HL-60 (cell line): ENCODE measurements around the gene SMG5.

Experiments used
- DNase-seq, 2 experiments: peaks; one replicate each; pipeline ENCODE4 v3.0.0-alpha.2; 2010 to 2020; ENCODE audit warnings: low read depth in 1 of 2, low spot score in 1 of 2
- H3K27ac ChIP-seq: fragments of 250-450 bp; sonication (Bioruptor Pico); replicated peaks from 2 replicates; pipeline ENCODE4 v1.5.1; 2020; ENCODE audit warnings: mild to moderate bottlenecking, moderate library complexity
- H3K27me3 ChIP-seq: fragments of 250-450 bp; sonication (Bioruptor Pico); 2 replicates; pipeline ENCODE4 v1.5.1; 2021; ENCODE audit warnings: mild to moderate bottlenecking, moderate library complexity; ENCODE audit not compliant: insufficient read depth, poor library complexity, severe bottlenecking
- H3K4me3 ChIP-seq: replicated peaks from 2 replicates; pipeline ENCODE4 v1.5.1; 2011; ENCODE audit warnings: mild to moderate bottlenecking, control low read depth, low read length; ENCODE audit not compliant: insufficient read depth
- GABPA ChIP-seq: IDR thresholded peaks from 2 replicates; pipeline ENCODE4 v1.6.1; 2012; ENCODE audit warnings: low read depth
- POLR2AphosphoS5 ChIP-seq: IDR thresholded peaks from 2 replicates; pipeline ENCODE4 v1.6.1; 2012; ENCODE audit warnings: low read depth
- REST ChIP-seq: IDR thresholded peaks from 2 replicates; pipeline ENCODE4 v1.6.1; 2012; ENCODE audit warnings: low read depth; ENCODE audit not compliant: insufficient replicate concordance
- SPI1 ChIP-seq: IDR thresholded peaks from 2 replicates; pipeline ENCODE4 v1.6.1; 2012; ENCODE audit warnings: low read depth, mild to moderate bottlenecking, borderline replicate concordance
- TF ChIP-seq, protein P1 (sequence below): IDR thresholded peaks from one replicate; pipeline ENCODE4 v1.5.1; 2011; ENCODE audit warnings: low read length, control low read depth, inconsistent platforms; ENCODE audit not compliant: insufficient read depth

The SMG5 gene

DNA sequence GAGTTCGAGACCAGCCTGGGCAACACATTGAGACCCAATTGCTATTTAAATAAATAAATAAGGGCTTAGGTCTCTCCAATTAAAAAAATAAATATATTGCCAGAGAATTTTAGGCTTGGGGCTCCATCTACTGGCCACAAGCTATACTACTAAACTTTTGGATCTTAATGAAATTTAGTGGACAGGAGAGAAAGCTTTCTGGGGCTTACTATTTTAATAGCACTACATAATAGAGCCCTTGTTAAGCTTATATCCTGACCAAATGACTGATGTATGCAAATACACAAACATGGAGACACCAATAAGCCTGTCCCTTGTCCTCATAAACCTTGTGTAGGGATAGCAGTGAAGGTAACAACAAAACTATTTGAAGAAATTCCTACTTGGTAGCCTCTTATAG is 37.0 kb upstream of the SMG5 start:
- Histone ChIP-seq H3K27me3 (no peaks in the 10 kb centered on the region), H3K4me3 (no peak overlapping the region), H3K27ac (no peak overlapping the region)
- TF ChIP-seq, protein P1, sequence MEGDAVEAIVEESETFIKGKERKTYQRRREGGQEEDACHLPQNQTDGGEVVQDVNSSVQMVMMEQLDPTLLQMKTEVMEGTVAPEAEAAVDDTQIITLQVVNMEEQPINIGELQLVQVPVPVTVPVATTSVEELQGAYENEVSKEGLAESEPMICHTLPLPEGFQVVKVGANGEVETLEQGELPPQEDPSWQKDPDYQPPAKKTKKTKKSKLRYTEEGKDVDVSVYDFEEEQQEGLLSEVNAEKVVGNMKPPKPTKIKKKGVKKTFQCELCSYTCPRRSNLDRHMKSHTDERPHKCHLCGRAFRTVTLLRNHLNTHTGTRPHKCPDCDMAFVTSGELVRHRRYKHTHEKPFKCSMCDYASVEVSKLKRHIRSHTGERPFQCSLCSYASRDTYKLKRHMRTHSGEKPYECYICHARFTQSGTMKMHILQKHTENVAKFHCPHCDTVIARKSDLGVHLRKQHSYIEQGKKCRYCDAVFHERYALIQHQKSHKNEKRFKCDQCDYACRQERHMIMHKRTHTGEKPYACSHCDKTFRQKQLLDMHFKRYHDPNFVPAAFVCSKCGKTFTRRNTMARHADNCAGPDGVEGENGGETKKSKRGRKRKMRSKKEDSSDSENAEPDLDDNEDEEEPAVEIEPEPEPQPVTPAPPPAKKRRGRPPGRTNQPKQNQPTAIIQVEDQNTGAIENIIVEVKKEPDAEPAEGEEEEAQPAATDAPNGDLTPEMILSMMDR: peak; percentile 9
- no peak for TF ChIP-seq SPI1
- peak in 1 of 2 experiments; percentile 7 for DNase-seq

GRCh38 chr1:156316909-156317308 is 34.3 kb upstream of the SMG5 start:
- Histone ChIP-seq H3K4me3 (no peak overlapping the region), H3K27me3 (no peaks in the 10 kb centered on the region), H3K27ac (no peak overlapping the region)
- DNase-seq: no peak
- TF ChIP-seq REST: no peak

DNA sequence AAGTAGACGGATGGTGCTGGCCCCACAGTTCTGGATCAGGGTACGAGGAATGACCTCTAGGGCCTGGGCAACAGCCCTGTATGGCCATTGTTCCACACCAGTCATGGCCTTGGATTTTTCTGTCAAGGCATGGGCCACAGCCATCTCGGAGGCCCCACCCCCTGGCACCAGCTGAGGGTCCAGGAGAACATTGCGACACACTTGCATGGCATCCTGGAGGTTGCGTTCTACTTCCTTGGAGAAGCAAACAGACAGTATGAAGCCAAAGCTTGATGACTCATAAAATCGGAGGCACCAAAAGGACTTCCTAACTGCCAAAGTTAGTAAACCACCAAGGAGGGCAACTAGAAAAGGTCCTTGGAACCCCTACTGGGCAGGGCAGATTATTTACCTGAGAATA is 28.3 kb upstream of the SMG5 start:
- TF ChIP-seq REST (no peak), SPI1 (no peak), GABPA (no peak), POLR2AphosphoS5 (no peak)
- TF ChIP-seq, protein P1: no peak
- Histone ChIP-seq H3K27ac (peak overlapping the region; percentile 27; the same call in 1 of the 2 replicates), H3K4me3 (no peak overlapping the region), H3K27me3 (no peaks in the 10 kb centered on the region)
- peak; percentile 37 to 89 for DNase-seq

DNA sequence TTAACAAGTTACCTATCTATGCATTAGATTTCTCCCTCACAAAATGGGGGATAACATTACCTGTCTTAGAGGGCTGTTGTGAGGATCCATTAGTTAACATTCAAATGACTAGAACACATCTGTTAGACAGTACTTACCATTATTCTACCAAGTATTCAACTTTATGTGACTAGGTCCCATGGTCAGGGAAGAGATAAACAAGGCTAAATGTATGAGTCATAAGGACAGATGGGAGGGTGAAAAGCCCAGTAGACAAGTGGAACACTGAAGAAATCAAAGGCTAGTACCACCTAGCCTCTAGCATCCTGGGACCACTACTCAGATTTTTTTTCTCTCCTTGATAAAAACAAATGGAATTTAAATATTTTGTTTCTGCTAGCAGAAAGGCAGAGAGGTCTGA is 25.5 kb upstream of the SMG5 start:
- no peaks in the 10 kb centered on the region for H3K27me3 ChIP-seq
- TF ChIP-seq, protein P1: no peak
- TF ChIP-seq SPI1 (no peak), POLR2AphosphoS5 (no peak), GABPA (no peak), REST (no peak)

More for the DNA sequence above, 25.5 kb upstream of the SMG5 start:
- Histone ChIP-seq H3K4me3 (no peak overlapping the region), H3K27ac (no peak overlapping the region)
- no peak for DNase-seq
